OCI-LY7 (cell line): ENCODE results near the gene PKD1. TPM values are rescaled to one million over a fixed set of nuclear protein-coding genes. Genes with fewer than 3 reads are reported as not detected.

Source experiments
- BruUV-seq: library from RNA; stranded (reverse); fragments of 400-500 nt; replicated peaks from 2 replicates; lab custom pipeline; 2021; lab: Mats Ljungman, UMichigan
- CTCF ChIA-PET: fragments of 300-600 bp; sonication (Branson Sonifier 250); formaldehyde crosslinking; loops from one replicate; lab custom pipeline; 2022; ENCODE audit warnings: antibody characterized with exemption; ENCODE audit not compliant: unreplicated experiment; lab: Charles Lee
- POLR2A ChIA-PET: fragments of 300-600 bp; sonication (Branson Sonifier 250); formaldehyde crosslinking; loops from one replicate; lab custom pipeline; 2022; ENCODE audit warnings: antibody characterized with exemption; lab: Charles Lee
- DNase-seq: peaks from one replicate; pipeline ENCODE4 v3.0.0-alpha.2; 2015; ENCODE audit warnings: low spot score
- H2AFZ ChIP-seq: fragments of 200-600 bp; sonication (generic), shearing (Covaris generic); 2 replicates; pipeline ENCODE4 v1.6.1; 2014; ENCODE audit warnings: mild to moderate bottlenecking, antibody characterized with exemption, low read length, moderate library complexity
- H3K27ac ChIP-seq: fragments of 200-600 bp; sonication (generic); 2 replicates; pipeline ENCODE4 v1.5.1; 2014; ENCODE audit warnings: mixed run types, low read depth, mild to moderate bottlenecking, moderate library complexity, low read length, inconsistent platforms; ENCODE audit not compliant: poor library complexity, severe bottlenecking
- H3K36me3 ChIP-seq: fragments of 200-600 bp; sonication (generic); 2 replicates; pipeline ENCODE4 v1.6.1; 2014; ENCODE audit warnings: mild to moderate bottlenecking, antibody characterized with exemption, low read length, moderate library complexity, mixed read lengths; ENCODE audit not compliant: insufficient read depth
- H3K4me1 ChIP-seq: fragments of 200-600 bp; sonication (generic); 2 replicates; pipeline ENCODE4 v1.5.1; 2014; ENCODE audit warnings: mild to moderate bottlenecking, low read length; ENCODE audit not compliant: insufficient read depth, poor library complexity, severe bottlenecking
- H3K4me2 ChIP-seq: fragments of 200-600 bp; sonication (generic); 2 replicates; pipeline ENCODE4 v1.6.1; 2014; ENCODE audit warnings: mild to moderate bottlenecking, low read length
- H3K4me3 ChIP-seq: fragments of 200-600 bp; sonication (generic); 2 replicates; pipeline ENCODE4 v1.5.1; 2014; ENCODE audit warnings: mild to moderate bottlenecking, low read depth, low read length; ENCODE audit not compliant: poor library complexity, severe bottlenecking
- H3K79me2 ChIP-seq: fragments of 200-600 bp; sonication (generic); 2 replicates; pipeline ENCODE4 v1.6.1; 2016; ENCODE audit warnings: low read depth, mild to moderate bottlenecking, low read length, moderate library complexity, mixed read lengths; ENCODE audit not compliant: insufficient read depth
- H3K9me2 ChIP-seq: fragments of 200-600 bp; sonication (generic); 2 replicates; pipeline ENCODE4 v1.6.1; 2016; ENCODE audit warnings: mild to moderate bottlenecking, low read length, mixed read lengths; ENCODE audit not compliant: insufficient read depth
- H3K9me3 ChIP-seq: fragments of 200-600 bp; sonication (generic); 2 replicates; pipeline ENCODE4 v1.6.1; 2014; ENCODE audit warnings: mild to moderate bottlenecking, mixed run types, low read length, mixed read lengths
- H4K20me1 ChIP-seq: fragments of 200-600 bp; sonication (generic); 2 replicates; pipeline ENCODE4 v1.6.1; 2014; ENCODE audit warnings: mild to moderate bottlenecking, antibody characterized with exemption, low read length, moderate library complexity, mixed read lengths; ENCODE audit not compliant: insufficient read depth
- EZH2phosphoT487 ChIP-seq: fragments of 200-600 bp; sonication (generic); IDR thresholded peaks from 2 replicates; pipeline ENCODE4 v1.6.1; 2018; ENCODE audit warnings: low read depth, borderline replicate concordance, mild to moderate bottlenecking, mixed run types, antibody characterized with exemption, low read length, moderate library complexity, mixed read lengths
- intact Hi-C: fragments of 100-400 bp; cut with micrococcal nuclease; formaldehyde crosslinking; loops from one replicate; pipeline ENCODE4 v1.10.0; 2022; ENCODE audit not compliant: unreplicated experiment
- total RNA-seq, 2 experiments: library from RNA; depleted of rRNA in 1 of 2; stranded (reverse); fragments of >200 nt in 1 of 2; shearing (Covaris generic) in 1 of 2; gene quantifications; 2 replicates each; pipeline ENCODE4 v1.2.3, GENCODE V29; 2014 to 2022
- TF ChIP-seq, protein P1 (sequence below): fragments of 200-600 bp; sonication (generic); conservative IDR thresholded peaks from 2 replicates; pipeline ENCODE4 v1.5.1; 2014; ENCODE audit warnings: mild to moderate bottlenecking, antibody characterized with exemption, low read length, moderate library complexity, mixed read lengths

PKD1 gene
- total RNA-seq, 2 experiments from 2014 or later, result 87.4 to 112 TPM

DNA sequence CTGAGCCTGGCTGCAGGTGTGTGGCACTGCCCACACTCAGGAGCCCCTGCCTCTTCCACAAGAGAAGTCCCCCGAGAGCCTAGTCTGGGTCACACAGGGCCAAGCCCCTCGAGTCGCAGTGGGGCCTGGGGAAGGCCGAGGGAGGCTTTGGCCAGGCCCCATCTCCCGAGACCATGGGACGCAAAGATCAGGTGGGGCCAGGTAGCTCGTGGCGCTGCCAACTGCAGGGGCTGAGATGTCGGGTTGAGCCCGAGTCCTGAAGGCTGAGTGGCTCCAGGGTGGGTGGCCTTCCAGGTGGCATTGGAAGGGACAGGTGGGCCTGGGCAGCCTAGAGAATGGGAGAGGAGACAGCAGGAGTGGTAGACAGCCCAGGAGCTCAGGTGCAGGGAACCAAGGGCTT, 26.2 kb upstream of the PKD1 start:
- TF ChIP-seq, protein P1, sequence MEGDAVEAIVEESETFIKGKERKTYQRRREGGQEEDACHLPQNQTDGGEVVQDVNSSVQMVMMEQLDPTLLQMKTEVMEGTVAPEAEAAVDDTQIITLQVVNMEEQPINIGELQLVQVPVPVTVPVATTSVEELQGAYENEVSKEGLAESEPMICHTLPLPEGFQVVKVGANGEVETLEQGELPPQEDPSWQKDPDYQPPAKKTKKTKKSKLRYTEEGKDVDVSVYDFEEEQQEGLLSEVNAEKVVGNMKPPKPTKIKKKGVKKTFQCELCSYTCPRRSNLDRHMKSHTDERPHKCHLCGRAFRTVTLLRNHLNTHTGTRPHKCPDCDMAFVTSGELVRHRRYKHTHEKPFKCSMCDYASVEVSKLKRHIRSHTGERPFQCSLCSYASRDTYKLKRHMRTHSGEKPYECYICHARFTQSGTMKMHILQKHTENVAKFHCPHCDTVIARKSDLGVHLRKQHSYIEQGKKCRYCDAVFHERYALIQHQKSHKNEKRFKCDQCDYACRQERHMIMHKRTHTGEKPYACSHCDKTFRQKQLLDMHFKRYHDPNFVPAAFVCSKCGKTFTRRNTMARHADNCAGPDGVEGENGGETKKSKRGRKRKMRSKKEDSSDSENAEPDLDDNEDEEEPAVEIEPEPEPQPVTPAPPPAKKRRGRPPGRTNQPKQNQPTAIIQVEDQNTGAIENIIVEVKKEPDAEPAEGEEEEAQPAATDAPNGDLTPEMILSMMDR, result no peak
- no peak for TF ChIP-seq EZH2phosphoT487
- H3K4me1 ChIP-seq, result peaks cover 7% of the 10 kb centered on the region
- peaks cover 56% of the 10 kb centered on the region for H3K36me3 ChIP-seq
- CTCF ChIA-PET, result no interaction called here
- H3K79me2 ChIP-seq, result peaks cover 29% of the 10 kb centered on the region
- no TSS peak for BruUV-seq
- DNase-seq, result no peak
- H3K4me3 ChIP-seq, result no peak overlapping the region
- H3K9me2 ChIP-seq, result no peaks in the 10 kb centered on the region
- POLR2A ChIA-PET, result interaction anchor here (0.6 kb wide), 1 partner anchor 202 kb away, joined by 4 read pairs; no protein-coding TSS in a partner anchor
- intact Hi-C loops, result no loop called here
- no peak overlapping the region for H3K4me2 ChIP-seq
- no peak overlapping the region for H2AFZ ChIP-seq
- peaks cover 4% of the 10 kb centered on the region; the same call in 1 of the 2 replicates for H4K20me1 ChIP-seq
- 0 out of 2 replicates have a peak, but pooled peaks cover 8% of the 10 kb centered on the region for H3K9me3 ChIP-seq
- H3K27ac ChIP-seq, result no peak overlapping the region

DNA sequence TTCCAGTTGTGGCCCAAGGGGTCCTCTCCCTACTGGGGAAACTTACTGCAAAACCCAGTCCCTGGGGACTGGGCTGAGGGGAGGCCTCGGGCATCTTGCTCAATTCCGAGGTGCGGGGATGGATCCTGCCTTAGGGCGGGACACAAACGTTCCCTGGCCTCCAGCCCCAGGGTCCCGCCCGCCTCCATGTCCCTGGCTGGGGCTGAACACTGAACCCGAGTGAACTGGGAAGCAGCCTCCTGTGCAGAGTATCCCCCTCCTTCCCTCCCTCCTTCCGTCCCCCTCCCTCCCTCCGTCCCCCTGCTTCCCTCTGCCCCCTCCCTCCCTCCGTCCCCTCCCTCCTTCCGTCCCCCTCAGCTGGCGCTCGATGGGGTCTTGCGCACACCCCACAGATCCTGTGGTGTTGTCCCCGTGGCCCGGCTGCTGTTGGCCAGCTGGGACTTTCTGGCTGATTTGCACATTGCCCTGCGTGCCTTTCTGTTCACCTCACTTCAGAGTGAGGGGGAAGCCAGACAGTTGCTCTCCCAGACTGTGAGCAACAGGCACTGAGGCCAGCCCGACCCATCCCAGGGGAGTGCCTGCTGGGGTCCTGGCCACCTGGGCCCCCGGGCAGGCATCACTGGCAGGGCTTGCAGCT, 25.3 kb upstream of the PKD1 start:
- Histone ChIP-seq H3K4me2 (no peak overlapping the region), H3K36me3 (peaks cover 48% of the 10 kb centered on the region), H3K27ac (no peak overlapping the region), H3K9me2 (no peaks in the 10 kb centered on the region), H3K4me1 (peaks cover 10% of the 10 kb centered on the region), H2AFZ (no peak overlapping the region), H3K4me3 (no peak overlapping the region), H4K20me1 (peaks cover 7% of the 10 kb centered on the region; the same call in 1 of the 2 replicates), H3K79me2 (peaks cover 38% of the 10 kb centered on the region), H3K9me3 (0 out of 2 replicates have a peak, but pooled peaks cover 8% of the 10 kb centered on the region)
- ChIA-PET POLR2A (no interaction called here), CTCF (no interaction called here)
- TF ChIP-seq, protein P1, result no peak
- TF ChIP-seq EZH2phosphoT487, result no peak
- no TSS peak for BruUV-seq
- no peak for DNase-seq
- intact Hi-C loops, result no loop called here
